Uterus (tissue), 4 donors: ENCODE measurements around the gene NAXE. TPM values are rescaled to one million over a fixed set of nuclear protein-coding genes. Genes with fewer than 3 reads are reported as not detected.

Source experiments
- DNase-seq, 2 donors: peaks; one replicate each; pipeline ENCODE4 v3.0.0-alpha.2; 2019 to 2020
- H3K27ac ChIP-seq, 2 donors: fragments of 200-600 bp; sonication (generic); 1 replicate in 1 of 2; 2 replicates in 1 of 2; pipeline ENCODE4 v1.5.1; 2016 to 2018
- H3K27me3 ChIP-seq, 2 donors: fragments of 200-600 bp; sonication (generic); one replicate each; pipeline ENCODE4 v1.5.1; 2018 to 2019; ENCODE audit warnings: control low read depth in 1 of 2
- H3K36me3 ChIP-seq, 2 donors: fragments of 200-600 bp; sonication (generic); one replicate each; pipeline ENCODE4 v1.5.1; 2019; ENCODE audit warnings: control low read depth in 1 of 2
- H3K4me1 ChIP-seq, 2 donors: fragments of 200-600 bp; sonication (generic); one replicate each; pipeline ENCODE4 v1.5.1; 2018 to 2019; ENCODE audit warnings: control low read depth in 1 of 2
- H3K4me3 ChIP-seq, 2 donors: fragments of 200-600 bp; sonication (generic); 1 replicate in 1 of 2; 2 replicates in 1 of 2; pipeline ENCODE4 v1.5.1; 2018 to 2019; ENCODE audit warnings: mild to moderate bottlenecking in 1 of 2
- H3K9me3 ChIP-seq, 2 donors: fragments of 200-600 bp; sonication (generic); one replicate each; pipeline ENCODE4 v1.5.1; 2019; ENCODE audit warnings: control low read depth in 1 of 2
- POLR2A ChIP-seq, 2 donors: fragments of 450-650 bp; IDR thresholded peaks; one replicate each; pipeline ENCODE4 v1.6.1; 2016; ENCODE audit warnings: antibody characterized with exemption in 2 of 2, mild to moderate bottlenecking in 1 of 2, moderate library complexity in 1 of 2
- intact Hi-C: fragments of 100-400 bp; cut with DNase I; formaldehyde crosslinking; loops from one replicate; pipeline ENCODE4 v1.15.1; 2023; ENCODE audit warnings: low total_unique reads
- total RNA-seq, 4 donors: library from RNA; depleted of rRNA in 3 of 4; stranded (reverse); fragments of >200 nt in 3 of 4; gene quantifications; one replicate each; pipeline versions ENCODE4 v1.1.0 to v1.2.4, GENCODE V29; 2014 to 2023
- TF ChIP-seq, protein P1 (sequence below), 4 experiments: fragments of 200-600 bp in 2 of 4; fragments of 450-650 bp in 2 of 4; sonication (generic) in 2 of 4; IDR thresholded peaks; one replicate each; pipeline ENCODE4 v1.5.1; 2016 to 2019; ENCODE audit warnings: antibody characterized with exemption in 4 of 4, mild to moderate bottlenecking in 2 of 4, moderate library complexity in 1 of 4
- donor health status: DM: yes; HTN: yes; CAD: no.

Gene NAXE
- total RNA-seq, 4 donors from 2014 or later: 39.5 to 74.4 (median 52.2) TPM

DNA sequence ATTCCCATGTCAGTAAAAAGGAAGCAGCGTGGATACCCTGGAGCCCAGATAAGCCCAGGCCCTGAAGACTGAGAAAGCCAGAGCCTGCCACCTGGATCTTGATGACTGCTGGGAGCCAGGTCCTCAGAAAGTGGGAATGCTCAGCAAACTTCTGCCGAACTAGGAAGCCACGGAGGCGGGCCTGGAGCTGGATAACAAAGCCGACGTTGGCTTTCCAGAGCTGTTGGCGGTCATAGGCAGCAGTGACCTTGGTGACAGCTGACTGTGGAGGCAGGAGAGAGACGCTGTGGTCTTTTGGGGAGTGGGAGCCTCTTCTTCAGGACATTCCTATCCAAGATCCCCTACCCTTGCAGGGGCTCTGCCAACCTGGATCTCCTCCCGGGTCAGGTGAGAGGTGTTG lies 43.6 kb upstream of the NAXE start:
- Histone ChIP-seq H3K27ac (no peak overlapping the region), H3K9me3 (no peaks in the 10 kb centered on the region), H3K4me1 (no peaks in the 10 kb centered on the region), H3K36me3 (no peaks in the 10 kb centered on the region), H3K27me3 (no peaks in the 10 kb centered on the region), H3K4me3 (no peak overlapping the region)
- no peak for DNase-seq
- intact Hi-C loops: no loop called here
- TF ChIP-seq POLR2A (IDR thresholded peaks at IDR 0.05): no peak
- TF ChIP-seq, protein P1, sequence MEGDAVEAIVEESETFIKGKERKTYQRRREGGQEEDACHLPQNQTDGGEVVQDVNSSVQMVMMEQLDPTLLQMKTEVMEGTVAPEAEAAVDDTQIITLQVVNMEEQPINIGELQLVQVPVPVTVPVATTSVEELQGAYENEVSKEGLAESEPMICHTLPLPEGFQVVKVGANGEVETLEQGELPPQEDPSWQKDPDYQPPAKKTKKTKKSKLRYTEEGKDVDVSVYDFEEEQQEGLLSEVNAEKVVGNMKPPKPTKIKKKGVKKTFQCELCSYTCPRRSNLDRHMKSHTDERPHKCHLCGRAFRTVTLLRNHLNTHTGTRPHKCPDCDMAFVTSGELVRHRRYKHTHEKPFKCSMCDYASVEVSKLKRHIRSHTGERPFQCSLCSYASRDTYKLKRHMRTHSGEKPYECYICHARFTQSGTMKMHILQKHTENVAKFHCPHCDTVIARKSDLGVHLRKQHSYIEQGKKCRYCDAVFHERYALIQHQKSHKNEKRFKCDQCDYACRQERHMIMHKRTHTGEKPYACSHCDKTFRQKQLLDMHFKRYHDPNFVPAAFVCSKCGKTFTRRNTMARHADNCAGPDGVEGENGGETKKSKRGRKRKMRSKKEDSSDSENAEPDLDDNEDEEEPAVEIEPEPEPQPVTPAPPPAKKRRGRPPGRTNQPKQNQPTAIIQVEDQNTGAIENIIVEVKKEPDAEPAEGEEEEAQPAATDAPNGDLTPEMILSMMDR (IDR thresholded peaks at IDR 0.05): no peak

DNA sequence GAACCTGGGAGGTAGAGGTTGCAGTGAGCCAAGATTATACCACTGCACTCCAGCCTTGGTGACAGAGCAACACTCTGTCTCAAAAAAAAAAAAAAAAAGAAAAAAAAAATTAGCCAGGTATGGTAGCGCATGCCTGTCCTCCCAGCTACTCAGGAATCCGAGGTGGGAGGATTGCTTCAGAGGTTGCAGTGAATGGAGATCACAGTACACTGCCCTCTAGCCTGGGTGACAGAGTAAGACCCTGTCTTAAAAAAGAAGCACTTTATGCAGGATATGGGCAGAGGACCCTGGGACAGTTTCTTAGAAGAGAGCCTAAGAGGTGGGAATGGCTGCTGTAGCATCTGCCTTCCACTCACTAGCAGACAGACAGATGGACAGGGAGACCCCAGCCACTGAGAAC lies 42.2 kb upstream of the NAXE start:
- Histone ChIP-seq H3K27me3 (no peaks in the 10 kb centered on the region), H3K9me3 (no peaks in the 10 kb centered on the region), H3K36me3 (no peaks in the 10 kb centered on the region), H3K4me3 (no peak overlapping the region), H3K27ac (no peak overlapping the region), H3K4me1 (no peaks in the 10 kb centered on the region)
- DNase-seq: no peak
- TF ChIP-seq POLR2A (IDR thresholded peaks at IDR 0.05): no peak
- TF ChIP-seq, protein P1 (IDR thresholded peaks at IDR 0.05): no peak
- intact Hi-C loops: no loop called here

DNA sequence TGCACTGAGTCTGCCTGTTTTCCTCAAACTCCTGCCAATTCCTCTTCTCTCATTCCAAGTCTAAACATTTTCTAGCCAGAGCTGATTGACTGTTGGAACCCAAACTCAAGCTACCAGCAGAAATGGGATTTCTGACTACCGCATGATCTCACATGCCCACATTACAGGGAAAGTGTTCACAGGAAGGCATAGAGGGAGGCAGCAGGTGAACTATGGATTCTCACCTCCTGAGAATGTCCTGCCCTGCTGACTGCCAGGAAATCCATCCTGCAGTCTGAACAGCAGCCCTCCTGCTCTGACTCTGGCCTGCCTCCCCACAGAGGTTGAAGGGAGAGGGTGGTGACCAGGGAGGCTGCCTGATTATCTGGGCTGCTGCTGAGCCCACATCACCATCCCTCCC lies 41.7 kb upstream of the NAXE start:
- intact Hi-C loops: no loop called here
- no peaks in the 10 kb centered on the region for H3K4me1 ChIP-seq
- no peak overlapping the region for H3K27ac ChIP-seq
- H3K27me3 ChIP-seq: no peaks in the 10 kb centered on the region
- no peaks in the 10 kb centered on the region for H3K36me3 ChIP-seq
- H3K9me3 ChIP-seq: no peaks in the 10 kb centered on the region
- DNase-seq: no peak
- TF ChIP-seq, protein P1 (IDR thresholded peaks at IDR 0.05): no peak
- no peak for TF ChIP-seq POLR2A (IDR thresholded peaks at IDR 0.05)
- H3K4me3 ChIP-seq: no peak overlapping the region

DNA sequence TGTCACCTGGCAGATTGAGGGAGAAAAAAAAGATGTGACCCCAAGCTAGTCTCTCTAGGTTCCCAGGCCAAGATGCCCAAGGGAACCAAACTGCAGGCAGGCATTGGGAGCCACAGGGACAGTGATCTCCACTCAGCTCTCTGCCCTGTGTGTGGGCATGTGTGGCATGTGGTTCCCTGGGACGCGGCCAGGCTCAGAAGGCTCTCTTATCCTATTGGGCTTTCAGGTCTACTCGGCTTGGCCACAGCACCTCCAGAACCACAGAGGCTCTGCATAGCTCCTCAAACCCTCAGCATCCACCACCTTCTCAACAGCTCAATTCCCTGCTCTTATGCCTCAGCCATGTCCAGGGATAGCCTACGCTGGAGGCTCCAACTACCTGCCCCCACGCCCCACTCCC lies 41.2 kb upstream of the NAXE start:
- Histone ChIP-seq H3K9me3 (no peaks in the 10 kb centered on the region), H3K36me3 (no peaks in the 10 kb centered on the region), H3K4me1 (no peaks in the 10 kb centered on the region), H3K4me3 (no peak overlapping the region), H3K27ac (no peak overlapping the region), H3K27me3 (no peaks in the 10 kb centered on the region)
- no peak for TF ChIP-seq POLR2A (IDR thresholded peaks at IDR 0.05)
- TF ChIP-seq, protein P1 (IDR thresholded peaks at IDR 0.05): no peak
- intact Hi-C loops: no loop called here
- no peak for DNase-seq

DNA sequence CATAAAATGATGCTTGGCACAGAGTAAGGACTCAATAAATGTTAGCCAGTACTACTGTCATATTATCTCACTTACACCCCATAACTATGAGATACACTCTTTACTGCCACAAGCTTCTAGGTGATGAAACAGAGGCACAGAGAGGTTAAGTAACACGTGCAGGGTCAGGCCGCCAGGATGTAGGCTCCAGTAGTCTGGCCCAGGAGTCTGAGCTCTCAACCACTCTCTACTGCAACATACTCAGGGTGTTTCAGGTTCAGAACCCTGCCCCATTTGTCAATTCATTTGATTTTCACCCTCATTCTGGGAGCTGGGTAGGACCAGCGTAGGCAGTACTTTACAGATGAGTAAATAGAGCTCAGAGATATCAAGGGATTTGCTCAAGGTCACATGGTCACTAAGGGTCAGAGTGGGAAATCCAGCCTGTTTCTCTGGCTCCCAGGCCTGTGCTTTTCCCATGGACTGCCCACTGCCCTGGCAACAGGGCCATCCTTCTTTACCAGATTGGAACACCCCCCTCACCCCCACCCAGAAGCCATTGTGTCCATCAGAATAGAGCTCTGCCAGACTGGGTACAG lies 40.4 kb upstream of the NAXE start:
- DNase-seq: no peak

More for the DNA sequence above, 40.4 kb upstream of the NAXE start:
- no peak for TF ChIP-seq POLR2A (IDR thresholded peaks at IDR 0.05)
- TF ChIP-seq, protein P1 (IDR thresholded peaks at IDR 0.05): no peak
- intact Hi-C loops: no loop called here
- no peaks in the 10 kb centered on the region for H3K36me3 ChIP-seq
- no peak overlapping the region for H3K27ac ChIP-seq
- no peaks in the 10 kb centered on the region for H3K9me3 ChIP-seq
- no peaks in the 10 kb centered on the region for H3K27me3 ChIP-seq
- no peaks in the 10 kb centered on the region for H3K4me1 ChIP-seq
- H3K4me3 ChIP-seq: no peak overlapping the region
